ENCODE data around the gene CPN1.

- no peak for TF ChIP-seq CTCF (IDR thresholded peaks at IDR 0.05)
- TF ChIP-seq POLR2A (IDR thresholded peaks at IDR 0.05), result no peak
Measured at GRCh38 chr10:100072514-100072913, 9.2 kb downstream of the CPN1 start.
